Ovary (tissue), 9 donors: ENCODE results near the gene KIAA1671. TPM values are rescaled to one million over a fixed set of nuclear protein-coding genes. Genes with fewer than 3 reads are reported as not detected.

Experiments
- DNase-seq, 5 donors: peaks; one replicate each; pipeline ENCODE4 v3.0.0-alpha.2; 2019 to 2020
- H3K27ac ChIP-seq, 2 donors: fragments of 200-600 bp; one replicate each; pipeline versions ENCODE4 v1.5.1 to v1.8.0; 2019 to 2022
- H3K27me3 ChIP-seq: fragments of 200-600 bp; one replicate; pipeline ENCODE4 v1.8.0; 2022
- H3K36me3 ChIP-seq: fragments of 200-600 bp; sonication (generic); one replicate; pipeline ENCODE4 v1.5.1; 2019
- H3K4me1 ChIP-seq: one replicate; pipeline ENCODE4 v1.8.1; 2013; ENCODE audit warnings: mild to moderate bottlenecking, moderate library complexity; ENCODE audit not compliant: insufficient read depth
- H3K4me3 ChIP-seq: fragments of 200-600 bp; sonication (generic); one replicate; pipeline ENCODE4 v1.5.1; 2017
- H3K9me3 ChIP-seq, 2 donors: fragments of 200-600 bp in 1 of 2; sonication (generic) in 1 of 2; one replicate each; pipeline versions ENCODE4 v1.5.1 to v1.8.1; 2013 to 2019; ENCODE audit warnings: mild to moderate bottlenecking in 1 of 2, moderate library complexity in 1 of 2
- EP300 ChIP-seq: sonication (generic); formaldehyde crosslinking; IDR thresholded peaks from one replicate; pipeline ENCODE4 v1.6.1; 2017; ENCODE audit warnings: antibody characterized with exemption
- POLR2A ChIP-seq: fragments of 450-650 bp; IDR thresholded peaks from one replicate; pipeline ENCODE4 v1.6.1; 2017; ENCODE audit warnings: antibody characterized with exemption, mild to moderate bottlenecking, moderate library complexity
- WGBS, 3 donors: extraction: QIAGEN DNeasy Blood & Tissue Kit in 1 of 3; methylation state at CpG; one replicate each; pipeline versions ENCODE4 v1.1.5 to v1.1.7; 2013 to 2017; 5-methylcytosine and 5-hydroxymethylcytosine counted together
- intact Hi-C, 4 donors: fragments of 100-400 bp; cut with DNase I; formaldehyde crosslinking; loops; one replicate each; pipeline versions ENCODE4 v1.11.0 to v1.15.1; 2022 to 2023
- polyA plus RNA-seq, 2 donors: library from polyadenylated mRNA; stranded (reverse); fragments of 200-250 nt in 1 of 2; fragments of 350-450 nt in 1 of 2; fragmentation: Illumina TruSeq in 1 of 2; extraction: RNeasy Lipid Tissue Mini Kit (QIAGEN cat#74804) in 1 of 2; gene quantifications; one replicate each; pipeline ENCODE4 v1.2.3, GENCODE V29; 2013 to 2014
- total RNA-seq, 7 donors: library from RNA; depleted of rRNA in 2 of 7; stranded (reverse); fragments of >200 nt in 2 of 7; fragmentation: NEBNext Ultra II Directional in 3 of 7; extraction: Animal tissue kit (Norgen Biotek cat#: 25700) in 3 of 7; gene quantifications; one replicate each; pipeline versions ENCODE4 v1.1.0 to v1.2.4, GENCODE V29; 2016 to 2023
- TF ChIP-seq, protein P1 (sequence below), 3 donors: fragments of 450-650 bp in 2 of 3; fragments of 200-600 bp in 1 of 3; IDR thresholded peaks; one replicate each; pipeline versions ENCODE4 v1.5.1 to v1.8.0; 2016 to 2022; ENCODE audit warnings: antibody characterized with exemption in 3 of 3, mild to moderate bottlenecking in 1 of 3
- donor health status: DM: no; HTN: no; CAD: no; lungs with moderate emphysema.
- donor health status: DM: no; HTN: no; CAD: no.
- donor health status: Bipolar disorder and iron deficiency.
- donor health status: DM: yes; HTN: yes; CAD: no.
- donor health status: DM: no; HTN: no; CAD: no.
- donor health status: DM: yes; HTN: yes; CAD: no.

Gene KIAA1671
- total and polyA plus RNA-seq, 9 donors, result 9.8 to 27.9 (median 24.5) TPM

DNA sequence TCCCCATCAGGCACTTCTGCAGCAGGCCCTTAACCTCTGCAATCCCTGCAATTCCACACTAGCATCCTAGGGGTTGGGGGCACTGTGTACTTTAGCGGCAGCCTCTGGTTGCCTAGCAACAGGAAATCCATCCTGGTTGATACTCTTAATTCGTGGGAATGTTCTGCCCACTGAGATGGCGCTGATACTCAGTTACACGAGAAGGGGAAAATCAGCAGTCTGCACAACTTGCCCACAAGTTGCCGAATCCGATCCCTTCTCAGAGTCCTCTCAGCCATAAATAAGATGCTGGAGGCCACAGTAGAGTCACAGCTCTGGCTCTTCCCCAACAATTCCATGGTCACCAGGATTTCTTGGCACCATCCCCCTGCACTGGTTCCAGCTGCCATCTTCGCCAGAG lies 189.6 kb downstream of the KIAA1671 start:
- 73 to 78% (median 77%) methylated on average over 7 of the region's 7 CpGs for WGBS, 3 donors
- Histone ChIP-seq H3K27me3 (no peaks in the 10 kb centered on the region), H3K4me3 (no peak overlapping the region), H3K36me3 (no peaks in the 10 kb centered on the region), H3K9me3 (no peaks in the 10 kb centered on the region), H3K4me1 (peaks cover 3% of the 10 kb centered on the region), H3K27ac (no peak overlapping the region)
- DNase-seq, result no peak
- TF ChIP-seq POLR2A (no peak), EP300 (no peak)
- TF ChIP-seq, protein P1, sequence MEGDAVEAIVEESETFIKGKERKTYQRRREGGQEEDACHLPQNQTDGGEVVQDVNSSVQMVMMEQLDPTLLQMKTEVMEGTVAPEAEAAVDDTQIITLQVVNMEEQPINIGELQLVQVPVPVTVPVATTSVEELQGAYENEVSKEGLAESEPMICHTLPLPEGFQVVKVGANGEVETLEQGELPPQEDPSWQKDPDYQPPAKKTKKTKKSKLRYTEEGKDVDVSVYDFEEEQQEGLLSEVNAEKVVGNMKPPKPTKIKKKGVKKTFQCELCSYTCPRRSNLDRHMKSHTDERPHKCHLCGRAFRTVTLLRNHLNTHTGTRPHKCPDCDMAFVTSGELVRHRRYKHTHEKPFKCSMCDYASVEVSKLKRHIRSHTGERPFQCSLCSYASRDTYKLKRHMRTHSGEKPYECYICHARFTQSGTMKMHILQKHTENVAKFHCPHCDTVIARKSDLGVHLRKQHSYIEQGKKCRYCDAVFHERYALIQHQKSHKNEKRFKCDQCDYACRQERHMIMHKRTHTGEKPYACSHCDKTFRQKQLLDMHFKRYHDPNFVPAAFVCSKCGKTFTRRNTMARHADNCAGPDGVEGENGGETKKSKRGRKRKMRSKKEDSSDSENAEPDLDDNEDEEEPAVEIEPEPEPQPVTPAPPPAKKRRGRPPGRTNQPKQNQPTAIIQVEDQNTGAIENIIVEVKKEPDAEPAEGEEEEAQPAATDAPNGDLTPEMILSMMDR (IDR thresholded peaks at IDR 0.05), result no peak
- intact Hi-C loops, result no loop called here

DNA sequence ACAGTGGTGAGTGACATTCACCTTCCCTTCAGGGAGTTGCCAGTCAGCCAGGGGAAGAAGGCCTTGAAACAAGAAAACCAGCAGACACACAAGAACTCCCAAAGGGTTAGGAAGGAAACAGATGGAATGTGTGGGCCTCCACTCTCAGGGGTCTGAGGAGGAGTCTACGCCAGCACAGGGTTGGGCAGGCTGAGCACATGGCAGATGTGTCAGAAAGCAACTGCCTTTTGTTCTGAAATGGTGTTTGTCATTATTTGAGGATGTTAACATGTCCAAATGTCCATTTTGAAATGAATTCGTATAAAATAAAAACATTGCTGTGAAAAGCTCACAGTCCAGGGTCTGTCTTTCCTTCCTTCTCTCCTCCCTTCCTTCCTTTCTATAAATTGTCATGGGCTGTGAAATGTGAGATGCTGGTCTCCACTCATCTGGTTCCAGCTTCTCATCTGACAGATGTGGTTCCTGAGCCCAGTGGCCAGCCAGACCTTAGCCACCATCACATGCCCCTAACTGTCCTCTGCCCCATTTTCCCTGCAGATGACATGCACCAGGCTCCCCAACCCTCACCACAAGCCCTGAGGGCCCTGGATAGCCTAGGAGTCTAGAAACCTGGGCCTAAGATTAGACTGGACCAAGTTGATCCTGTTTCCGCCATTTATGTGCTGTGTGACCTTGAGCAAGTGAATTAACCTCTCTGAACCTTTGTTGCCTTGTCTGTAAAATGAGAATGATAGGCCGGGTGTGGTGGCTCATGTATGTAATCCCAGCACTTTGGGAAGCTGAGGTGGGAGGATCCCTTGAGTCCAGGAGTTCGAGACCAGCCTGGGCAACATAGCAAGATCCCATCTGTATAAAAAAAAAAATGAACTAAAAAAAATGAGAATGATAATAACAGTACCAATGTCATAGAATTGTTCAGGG lies 190.9 kb downstream of the KIAA1671 start:
- DNase-seq, result no peak
- H3K36me3 ChIP-seq, result no peaks in the 10 kb centered on the region
- TF ChIP-seq, protein P1 (IDR thresholded peaks at IDR 0.05), result no peak
- TF ChIP-seq EP300 (no peak), POLR2A (no peak)
- H3K9me3 ChIP-seq, result no peaks in the 10 kb centered on the region
- no peaks in the 10 kb centered on the region for H3K27me3 ChIP-seq
- H3K4me1 ChIP-seq, result peaks cover 7% of the 10 kb centered on the region
- H3K4me3 ChIP-seq, result no peak overlapping the region
- H3K27ac ChIP-seq, result no peak overlapping the region
- intact Hi-C loops, result no loop called here
- 77 to 83% (median 82%) methylated on average over 5 of the region's 5 CpGs for WGBS, 3 donors

DNA sequence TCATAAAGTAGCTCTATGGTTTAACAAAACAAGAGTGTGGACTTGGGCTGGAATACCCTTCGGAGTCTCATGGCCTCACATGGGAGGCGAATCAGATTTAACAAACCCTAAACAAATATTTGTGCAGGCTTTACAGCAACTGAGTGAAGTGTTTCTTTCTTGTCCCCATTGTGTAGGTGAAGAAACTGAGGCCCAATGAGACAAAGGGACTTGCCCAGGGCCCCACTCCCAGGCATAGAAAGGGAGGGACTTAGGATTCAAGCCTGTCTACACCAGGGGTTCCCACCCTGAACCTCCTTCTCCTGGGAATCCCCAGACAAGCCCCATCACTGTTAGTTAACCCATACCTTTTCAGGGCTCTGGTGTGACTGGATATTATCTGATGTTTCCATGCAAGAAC lies 192.0 kb downstream of the KIAA1671 start:
- intact Hi-C loops, result no loop called here
- Histone ChIP-seq H3K4me3 (no peak overlapping the region), H3K27ac (no peak overlapping the region), H3K27me3 (no peaks in the 10 kb centered on the region), H3K4me1 (peaks cover 4% of the 10 kb centered on the region), H3K36me3 (no peaks in the 10 kb centered on the region), H3K9me3 (no peaks in the 10 kb centered on the region)
- DNase-seq, result no peak
- WGBS, 3 donors, result 92 to 100% (median 98%) methylated on average over 2 of the region's 2 CpGs
- TF ChIP-seq EP300 (no peak), POLR2A (no peak)

DNA sequence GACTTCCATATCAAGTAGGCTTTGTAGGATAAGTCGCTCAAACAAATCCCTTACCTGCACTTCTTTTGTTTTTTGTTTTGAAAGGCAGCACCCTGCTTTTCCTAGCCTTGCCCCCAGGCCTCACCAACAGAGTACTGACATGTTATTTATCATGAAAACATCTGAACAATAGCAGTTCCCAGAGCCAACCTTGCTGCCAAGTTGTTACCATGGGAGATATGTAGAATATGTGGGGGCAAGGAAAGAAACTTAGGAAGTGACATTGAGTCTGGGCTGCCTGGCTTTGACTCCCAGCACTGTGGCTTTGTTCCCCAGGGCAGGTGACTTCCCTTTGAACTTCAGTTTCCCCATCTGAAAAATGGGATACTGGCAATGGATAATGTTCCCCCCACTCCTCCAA lies 193.8 kb downstream of the KIAA1671 start:
- peaks cover 4% of the 10 kb centered on the region for H3K4me1 ChIP-seq
- no peaks in the 10 kb centered on the region for H3K9me3 ChIP-seq
- intact Hi-C loops, result no loop called here
- TF ChIP-seq POLR2A, result no peak
- TF ChIP-seq, protein P1 (IDR thresholded peaks at IDR 0.05), result no peak
- no peak for TF ChIP-seq EP300
- H3K27ac ChIP-seq, result no peak overlapping the region
- H3K4me3 ChIP-seq, result no peak overlapping the region
- DNase-seq, result no peak
- no peaks in the 10 kb centered on the region for H3K36me3 ChIP-seq
- 90 to 96% (median 93%) methylated on average over 1 of the region's 1 CpG for WGBS, 3 donors
- H3K27me3 ChIP-seq, result no peaks in the 10 kb centered on the region
